Neuronal stem cell (in vitro differentiated cells): Measurements from ENCODE around the gene IL1RL2.

Experiments
- DNase-seq: peaks from one replicate; pipeline ENCODE4 v3.0.0-alpha.2; 2013; ENCODE audit warnings: low spot score
- H2AFZ ChIP-seq: one replicate; pipeline ENCODE4 v1.6.1; 2013; ENCODE audit warnings: mild to moderate bottlenecking, low read length, inconsistent platforms
- H2AK5ac ChIP-seq: 2 replicates; pipeline ENCODE4 v1.6.1; 2013; ENCODE audit warnings: low read depth, mild to moderate bottlenecking, inconsistent platforms, low read length, moderate library complexity, mixed read lengths
- H2BK120ac ChIP-seq: 2 replicates; pipeline ENCODE4 v1.6.1; 2013; ENCODE audit warnings: low read depth, mild to moderate bottlenecking, inconsistent platforms, low read length, moderate library complexity, mixed read lengths
- H2BK12ac ChIP-seq: one replicate; pipeline ENCODE4 v1.6.1; 2013; ENCODE audit warnings: low read length, inconsistent platforms
- H2BK15ac ChIP-seq: 2 replicates; pipeline ENCODE4 v1.6.1; 2013; ENCODE audit warnings: mild to moderate bottlenecking, low read length, inconsistent platforms, mixed read lengths
- H2BK5ac ChIP-seq: one replicate; pipeline ENCODE4 v1.6.1; 2013; ENCODE audit warnings: inconsistent platforms, mild to moderate bottlenecking, low read length, moderate library complexity
- H3K14ac ChIP-seq: one replicate; pipeline ENCODE4 v1.6.1; 2013; ENCODE audit warnings: low read length, inconsistent platforms
- H3K18ac ChIP-seq: 2 replicates; pipeline ENCODE4 v1.6.1; 2013; ENCODE audit warnings: low read length, inconsistent platforms
- H3K23ac ChIP-seq: 2 replicates; pipeline ENCODE4 v1.6.1; 2013; ENCODE audit warnings: low read depth, mild to moderate bottlenecking, mixed read lengths, low read length, inconsistent platforms; ENCODE audit not compliant: poor library complexity
- H3K27ac ChIP-seq: replicated peaks from 3 replicates; pipeline ENCODE4 v1.5.1; 2013; ENCODE audit warnings: low read length, inconsistent platforms
- H3K27me3 ChIP-seq, 3 experiments: 2 replicates each; pipeline ENCODE4 v1.6.1; 2013; ENCODE audit warnings: low read length in 3 of 3, mild to moderate bottlenecking in 2 of 3, inconsistent platforms in 1 of 3, low read depth in 1 of 3, mixed read lengths in 1 of 3, moderate library complexity in 1 of 3; ENCODE audit not compliant: control insufficient read depth in 3 of 3, insufficient read depth in 3 of 3
- H3K36me3 ChIP-seq, 2 donors: replicated peaks in 1 of 2; 2 replicates each; pipeline ENCODE4 v1.6.1; 2013; ENCODE audit warnings: low read length in 2 of 2; ENCODE audit not compliant: control insufficient read depth in 2 of 2, insufficient read depth in 2 of 2
- H3K4ac ChIP-seq: 2 replicates; pipeline ENCODE4 v1.6.1; 2013; ENCODE audit warnings: inconsistent platforms, mild to moderate bottlenecking, low read length, moderate library complexity
- H3K4me1 ChIP-seq, 2 donors: 1 replicate in 1 of 2; 2 replicates in 1 of 2; pipeline ENCODE4 v1.6.1; 2013; ENCODE audit warnings: low read length in 2 of 2, low read depth in 1 of 2; ENCODE audit not compliant: control insufficient read depth in 2 of 2, insufficient read depth in 1 of 2
- H3K4me2 ChIP-seq: one replicate; pipeline ENCODE4 v1.6.1; 2013; ENCODE audit warnings: mild to moderate bottlenecking, low read length, inconsistent platforms; ENCODE audit not compliant: insufficient read depth, poor library complexity, severe bottlenecking
- H3K4me3 ChIP-seq, 2 donors: 2 replicates each; pipeline ENCODE4 v1.5.1; 2013; ENCODE audit warnings: low read length in 2 of 2, mild to moderate bottlenecking in 2 of 2, inconsistent platforms in 1 of 2, moderate library complexity in 1 of 2
- H3K79me1 ChIP-seq: one replicate; pipeline ENCODE4 v1.6.1; 2013; ENCODE audit warnings: low read depth, mild to moderate bottlenecking, inconsistent platforms, low read length, moderate library complexity
- H3K9ac ChIP-seq: one replicate; pipeline ENCODE4 v1.6.1; 2013; ENCODE audit warnings: mild to moderate bottlenecking, low read depth, low read length, inconsistent platforms; ENCODE audit not compliant: poor library complexity
- H3K9me3 ChIP-seq, 2 donors: replicated peaks in 1 of 2; 2 replicates each; pipeline versions ENCODE3 to v1.6.1; 2013; ENCODE audit warnings: low read length in 2 of 2, mild to moderate bottlenecking in 2 of 2, inconsistent platforms in 1 of 2, low read depth in 1 of 2, mixed read lengths in 1 of 2, moderate library complexity in 1 of 2; ENCODE audit not compliant: control insufficient read depth in 2 of 2, insufficient read depth in 1 of 2
- H4K8ac ChIP-seq: one replicate; pipeline ENCODE4 v1.6.1; 2013; ENCODE audit warnings: low read depth, mild to moderate bottlenecking, inconsistent platforms, low read length, moderate library complexity
- H4K91ac ChIP-seq: one replicate; pipeline ENCODE4 v1.6.1; 2013; ENCODE audit warnings: low read length, low read depth, mild to moderate bottlenecking, inconsistent platforms; ENCODE audit not compliant: poor library complexity
- WGBS, 2 donors: extraction: QIAGEN DNeasy Blood & Tissue Kit; methylation state at CpG; one replicate each; pipeline ENCODE4 v1.1.7; 2013; ENCODE audit warnings: missing lambda C conversion rate in 2 of 2, mixed read lengths in 1 of 2; ENCODE audit not compliant: insufficient read length in 2 of 2, insufficient replicate concordance in 1 of 2; ENCODE audit errors: extremely low coverage in 2 of 2; 5-methylcytosine and 5-hydroxymethylcytosine counted together

The IL1RL2 gene

DNA sequence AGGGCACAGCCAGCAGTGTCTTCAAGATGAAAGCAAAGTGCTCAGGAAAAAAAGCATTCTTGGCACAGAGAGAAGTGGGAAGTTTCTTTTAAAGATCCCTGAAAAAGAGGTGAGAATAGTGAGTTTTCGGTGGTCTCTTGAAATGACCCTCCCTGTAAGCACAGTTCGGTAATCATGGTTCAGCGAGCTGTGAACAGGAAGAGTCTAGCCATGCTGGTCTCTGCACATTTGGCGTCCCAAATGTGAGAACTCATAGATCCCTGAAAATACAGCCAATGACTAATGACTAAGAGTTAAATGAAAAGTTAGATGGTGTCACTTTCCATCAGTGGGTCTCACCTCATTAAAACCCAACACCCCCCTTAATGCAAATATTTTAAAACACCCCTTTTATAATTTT lies 40.9 kb upstream of the IL1RL2 start:
- H4K8ac ChIP-seq: no peak overlapping the region
- no peak overlapping the region for H3K4me3 ChIP-seq
- peaks cover 0 to 32% (median 11%) of the 10 kb centered on the region in 3 experiments for H3K27me3 ChIP-seq
- peaks cover 3 to 12% of the 10 kb centered on the region in 2 donors for H3K9me3 ChIP-seq
- H3K36me3 ChIP-seq: no peaks in the 10 kb centered on the region
- no peak overlapping the region for H2BK5ac ChIP-seq
- H2AFZ ChIP-seq: no peak overlapping the region
- no CpG with 5 or more reads among the region's 4 CpGs for WGBS, 2 donors
- H3K23ac ChIP-seq: no peak overlapping the region
- no peak overlapping the region for H2AK5ac ChIP-seq
- DNase-seq: no peak
- H3K4ac ChIP-seq: no peak overlapping the region
- H3K79me1 ChIP-seq: no peaks in the 10 kb centered on the region
- H3K9ac ChIP-seq: no peak overlapping the region
- H3K4me1 ChIP-seq: no peaks in the 10 kb centered on the region
- H3K4me2 ChIP-seq: no peak overlapping the region
- H2BK15ac ChIP-seq: no peak overlapping the region
- H3K14ac ChIP-seq: no peak overlapping the region
- no peak overlapping the region for H3K27ac ChIP-seq
- no peak overlapping the region for H3K18ac ChIP-seq
- H4K91ac ChIP-seq: no peak overlapping the region
- no peak overlapping the region for H2BK120ac ChIP-seq
- H2BK12ac ChIP-seq: no peak overlapping the region

DNA sequence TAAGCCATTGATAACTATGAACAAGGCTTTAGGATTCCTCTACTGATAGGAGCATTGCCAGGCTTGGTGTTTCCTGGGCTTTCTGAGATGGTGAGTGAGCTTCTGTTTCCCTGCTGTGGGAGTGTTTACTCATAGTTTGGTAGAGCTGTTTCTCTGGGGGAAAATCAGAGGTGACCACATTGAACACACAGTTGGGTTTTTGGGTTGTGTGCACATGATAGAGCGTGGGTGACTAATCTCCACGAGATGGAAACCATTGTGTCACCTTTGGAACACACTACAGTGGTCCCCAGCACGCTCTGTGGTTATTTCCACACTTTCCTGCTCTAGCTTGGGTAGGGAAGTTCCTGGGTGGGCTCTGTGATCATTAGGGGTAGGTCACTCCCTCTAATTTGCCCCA lies 38.9 kb upstream of the IL1RL2 start:
- Histone ChIP-seq H3K27ac (no peak overlapping the region), H3K14ac (no peak overlapping the region), H3K27me3 (peaks cover 0 to 13% (median 7%) of the 10 kb centered on the region in 3 experiments), H3K4me3 (no peak overlapping the region), H3K4me1 (no peaks in the 10 kb centered on the region), H3K79me1 (no peaks in the 10 kb centered on the region), H2AK5ac (no peak overlapping the region), H3K4me2 (no peak overlapping the region), H2BK12ac (no peak overlapping the region), H3K23ac (no peak overlapping the region), H4K91ac (no peak overlapping the region), H4K8ac (no peak overlapping the region), H2BK5ac (no peak overlapping the region), H3K4ac (no peak overlapping the region), H3K36me3 (no peaks in the 10 kb centered on the region), H2BK15ac (no peak overlapping the region), H2AFZ (no peak overlapping the region), H3K9ac (no peak overlapping the region), H3K18ac (no peak overlapping the region), H2BK120ac (no peak overlapping the region), H3K9me3 (peaks cover 3 to 12% of the 10 kb centered on the region in 2 donors)
- no CpG with 5 or more reads among the region's 3 CpGs for WGBS, 2 donors
- no peak for DNase-seq

DNA sequence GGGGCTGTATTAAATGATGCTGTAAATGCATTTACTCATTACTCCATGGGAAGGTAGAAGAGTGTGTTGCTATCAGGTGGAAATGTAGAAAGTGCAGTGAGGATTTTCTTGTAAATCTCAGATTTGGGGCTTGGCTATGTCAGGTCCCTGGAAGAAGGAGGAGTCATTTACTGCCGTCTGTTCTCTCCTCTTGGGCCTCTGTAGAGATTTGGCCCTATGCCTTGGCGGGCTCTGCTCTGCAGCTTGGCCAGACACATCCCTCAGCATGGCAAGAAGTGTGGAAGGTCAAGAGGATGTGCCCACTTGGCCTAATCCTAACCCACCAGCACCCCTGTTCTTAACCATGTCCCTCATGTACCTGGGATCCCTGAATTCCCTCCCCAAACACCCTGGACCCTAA lies 37.6 kb upstream of the IL1RL2 start:
- no peak overlapping the region for H3K23ac ChIP-seq
- WGBS, 2 donors: no CpG with 5 or more reads among the region's 2 CpGs
- H3K18ac ChIP-seq: no peak overlapping the region
- H3K4me1 ChIP-seq: no peaks in the 10 kb centered on the region
- peaks cover 3 to 10% of the 10 kb centered on the region in 2 donors for H3K9me3 ChIP-seq
- H2BK15ac ChIP-seq: no peak overlapping the region
- peaks cover 0 to under 1% (median 0%) of the 10 kb centered on the region in 3 experiments for H3K27me3 ChIP-seq
- no peak overlapping the region for H3K9ac ChIP-seq
- H4K8ac ChIP-seq: no peak overlapping the region
- no peak overlapping the region for H4K91ac ChIP-seq
- H2BK120ac ChIP-seq: no peak overlapping the region
- no peak overlapping the region for H3K14ac ChIP-seq
- H3K4ac ChIP-seq: no peak overlapping the region
- no peak overlapping the region for H2AK5ac ChIP-seq
- H3K79me1 ChIP-seq: no peaks in the 10 kb centered on the region
- H3K27ac ChIP-seq: no peak overlapping the region
- no peak overlapping the region for H2AFZ ChIP-seq
- H3K4me3 ChIP-seq: no peak overlapping the region
- no peaks in the 10 kb centered on the region for H3K36me3 ChIP-seq
- no peak overlapping the region for H3K4me2 ChIP-seq
- no peak overlapping the region for H2BK5ac ChIP-seq
- H2BK12ac ChIP-seq: no peak overlapping the region
- no peak for DNase-seq

- no peak overlapping the region for H3K27ac ChIP-seq
- no peak overlapping the region for H3K4me3 ChIP-seq
- no peak overlapping the region for H3K4ac ChIP-seq
- no peak overlapping the region for H3K4me2 ChIP-seq
- H3K27me3 ChIP-seq: no peaks in the 10 kb centered on the region
- no peak overlapping the region for H4K91ac ChIP-seq
- DNase-seq: no peak
- no peaks in the 10 kb centered on the region for H3K79me1 ChIP-seq
- no peak overlapping the region for H2AFZ ChIP-seq
- no CpG with 5 or more reads among the region's 9 CpGs for WGBS, 2 donors
- no peak overlapping the region for H3K9ac ChIP-seq
- H3K23ac ChIP-seq: no peak overlapping the region
- H2BK15ac ChIP-seq: no peak overlapping the region
- no peak overlapping the region for H3K14ac ChIP-seq
- no peak overlapping the region for H2BK5ac ChIP-seq
- no peak overlapping the region for H2BK120ac ChIP-seq
- H3K9me3 ChIP-seq: peaks cover 3 to 8% of the 10 kb centered on the region in 2 donors
- H4K8ac ChIP-seq: no peak overlapping the region
- no peak overlapping the region for H2AK5ac ChIP-seq
- no peak overlapping the region for H2BK12ac ChIP-seq
- H3K18ac ChIP-seq: peak overlapping the region; percentile 13
- no peaks in the 10 kb centered on the region for H3K4me1 ChIP-seq
- H3K36me3 ChIP-seq: no peaks in the 10 kb centered on the region
These were observed 37.0 kb upstream of the IL1RL2 start for GRCh38 chr2:102149644-102150455.
